GM12865 (cell line): Measurements from ENCODE around the gene PLPP7.

Experiments used
- DNase-seq: peaks from one replicate; pipeline ENCODE4 v3.0.0; 2010; ENCODE audit warnings: low read depth
- H3K4me3 ChIP-seq: 2 replicates; pipeline ENCODE4 v1.5.1; 2011; ENCODE audit warnings: mild to moderate bottlenecking, low read depth, low read length, control low read depth
- CTCF ChIP-seq: IDR thresholded peaks from 2 replicates; pipeline ENCODE4 v1.5.1; 2011; ENCODE audit warnings: low read length, control low read depth, low read depth, inconsistent platforms; ENCODE audit not compliant: insufficient read depth; ENCODE audit errors: missing control alignments

The PLPP7 gene

GRCh38 chr9:131312246-131312645 is 22.7 kb downstream of the PLPP7 start:
- no peak for TF ChIP-seq CTCF
- no peak for DNase-seq
- no peak overlapping the region for H3K4me3 ChIP-seq

- no peak overlapping the region for H3K4me3 ChIP-seq
- DNase-seq, result no peak
- TF ChIP-seq CTCF, result no peak
These were observed 23.6 kb downstream of the PLPP7 start for GRCh38 chr9:131312822-131313770.

- no peak for DNase-seq
- TF ChIP-seq CTCF, result no peak
- H3K4me3 ChIP-seq, result no peak overlapping the region
These were observed 28.9 kb downstream of the PLPP7 start for GRCh38 chr9:131318231-131319085.

- no peak overlapping the region for H3K4me3 ChIP-seq
- DNase-seq, result no peak
- TF ChIP-seq CTCF, result no peak
These were observed 30.0 kb downstream of the PLPP7 start for GRCh38 chr9:131319486-131319885.

GRCh38 chr9:131320031-131320685 is 30.6 kb downstream of the PLPP7 start:
- no peak overlapping the region for H3K4me3 ChIP-seq
- TF ChIP-seq CTCF, result no peak
- DNase-seq, result no peak

GRCh38 chr9:131323629-131324028 is 34.1 kb downstream of the PLPP7 start:
- no peak for DNase-seq

More at GRCh38 chr9:131323629-131324028, 34.1 kb downstream of the PLPP7 start:
- no peak for TF ChIP-seq CTCF
- H3K4me3 ChIP-seq, result no peak overlapping the region
